Forelimb muscle (tissue), 1 donor: ENCODE data around the gene PLCH2. TPM values are rescaled to one million over a fixed set of nuclear protein-coding genes. Genes with fewer than 3 reads are reported as not detected.

Source experiments
- DNase-seq: peaks from one replicate; pipeline ENCODE4 v3.0.0-alpha.2; 2013; ENCODE audit warnings: low read depth
- polyA plus RNA-seq: library from polyadenylated mRNA; unstranded; fragments of 120-200 nt; gene quantifications from one replicate; pipeline ENCODE4 v1.2.1, GENCODE V29; 2013; ENCODE audit not compliant: insufficient read length

The PLCH2 gene
- polyA plus RNA-seq, 1 donor, result 0.63 TPM

DNA sequence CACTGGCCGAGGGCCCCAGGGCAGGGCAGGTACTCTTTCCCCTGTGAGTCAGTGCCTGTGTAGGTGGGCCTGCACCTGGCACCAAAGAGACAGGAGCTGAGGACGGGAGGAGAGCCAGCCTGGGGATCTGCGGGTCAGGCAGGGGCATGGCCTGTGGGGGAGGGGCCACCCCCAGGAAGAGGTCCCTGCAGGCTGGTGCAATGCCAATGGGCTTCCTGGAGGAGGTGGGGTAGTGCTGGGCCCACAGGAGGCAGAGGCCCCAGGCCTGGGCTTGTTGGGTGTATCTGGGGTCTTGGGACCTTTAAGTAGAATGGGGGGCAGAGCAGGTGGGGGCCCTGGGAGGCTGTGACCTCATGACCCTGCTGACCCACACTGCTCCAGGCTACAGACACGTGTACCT, 23.2 kb downstream of the PLCH2 start:
- DNase-seq, result no peak

GRCh38 chr1:2499986-2500596, 24.0 kb downstream of the PLCH2 start:
- DNase-seq, result no peak

GRCh38 chr1:2501041-2501819, 25.1 kb downstream of the PLCH2 start:
- no peak for DNase-seq

DNA sequence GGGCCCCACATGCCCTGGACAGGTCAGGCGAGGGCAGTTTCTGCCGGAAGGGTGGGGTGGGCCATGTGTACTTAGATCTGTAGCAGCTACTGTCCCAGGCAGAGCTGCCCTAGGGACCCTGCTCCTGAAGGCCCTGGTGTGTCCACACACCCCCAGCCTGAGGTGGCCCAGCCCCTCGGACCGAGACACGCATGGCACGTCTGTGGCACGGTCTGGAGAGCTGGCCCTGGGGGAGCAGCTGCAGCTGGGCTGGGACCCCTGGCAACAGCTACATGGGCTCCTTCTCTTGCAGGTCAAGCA, 25.7 kb downstream of the PLCH2 start:
- no peak for DNase-seq

DNA sequence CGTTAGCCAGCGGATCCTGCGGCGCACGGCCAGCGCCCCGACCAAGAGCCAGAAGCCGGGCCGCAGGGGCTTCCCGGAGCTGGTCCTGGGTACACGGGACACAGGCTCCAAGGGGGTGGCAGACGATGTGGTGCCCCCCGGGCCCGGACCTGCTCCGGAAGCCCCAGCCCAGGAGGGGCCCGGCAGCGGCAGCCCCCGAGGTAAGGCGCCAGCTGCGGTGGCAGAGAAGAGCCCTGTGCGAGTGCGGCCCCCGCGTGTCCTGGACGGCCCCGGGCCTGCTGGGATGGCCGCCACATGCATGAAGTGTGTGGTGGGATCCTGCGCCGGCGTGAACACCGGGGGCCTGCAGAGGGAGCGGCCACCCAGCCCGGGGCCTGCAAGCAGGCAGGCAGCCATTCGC, 26.1 kb downstream of the PLCH2 start:
- DNase-seq, result no peak

- DNase-seq, result no peak
These were observed 26.8 kb downstream of the PLCH2 start for GRCh38 chr1:2502661-2503553.

GRCh38 chr1:2503554-2504224, 27.6 kb downstream of the PLCH2 start:
- DNase-seq, result no peak

DNA sequence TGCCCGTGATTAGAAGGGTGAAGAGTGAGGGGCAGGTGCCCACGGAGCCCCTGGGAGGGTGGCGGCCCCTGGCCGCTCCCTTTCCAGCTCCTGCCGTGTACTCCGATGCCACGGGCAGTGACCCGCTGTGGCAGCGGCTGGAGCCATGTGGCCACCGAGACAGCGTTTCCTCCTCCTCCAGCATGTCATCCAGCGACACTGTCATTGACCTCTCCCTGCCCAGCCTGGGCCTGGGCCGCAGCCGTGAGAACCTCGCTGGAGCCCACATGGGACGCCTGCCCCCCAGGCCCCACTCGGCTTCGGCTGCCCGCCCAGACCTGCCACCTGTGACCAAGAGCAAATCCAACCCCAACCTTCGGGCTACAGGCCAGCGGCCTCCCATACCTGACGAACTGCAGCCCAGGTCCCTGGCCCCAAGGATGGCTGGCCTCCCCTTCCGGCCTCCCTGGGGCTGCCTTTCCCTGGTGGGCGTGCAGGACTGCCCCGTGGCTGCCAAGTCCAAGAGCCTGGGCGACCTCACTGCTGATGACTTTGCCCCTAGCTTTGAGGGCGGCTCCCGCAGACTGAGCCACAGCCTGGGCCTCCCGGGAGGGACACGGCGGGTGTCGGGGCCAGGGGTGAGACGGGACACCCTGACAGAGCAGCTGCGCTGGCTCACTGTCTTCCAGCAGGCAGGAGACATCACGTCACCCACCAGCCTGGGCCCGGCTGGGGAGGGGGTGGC, 28.3 kb downstream of the PLCH2 start:
- DNase-seq, result no peak

DNA sequence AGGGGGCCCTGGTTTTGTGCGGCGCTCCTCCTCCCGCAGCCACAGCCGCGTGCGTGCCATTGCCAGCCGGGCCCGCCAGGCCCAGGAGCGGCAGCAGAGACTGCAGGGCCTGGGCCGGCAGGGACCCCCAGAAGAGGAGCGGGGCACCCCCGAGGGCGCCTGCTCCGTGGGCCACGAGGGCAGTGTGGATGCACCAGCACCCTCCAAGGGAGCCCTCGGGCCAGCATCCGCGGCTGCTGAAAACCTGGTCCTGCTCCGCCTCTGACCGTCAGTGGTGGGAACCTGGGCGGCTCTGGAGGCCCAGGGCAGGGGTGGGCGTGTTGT, 28.8 kb downstream of the PLCH2 start:
- no peak for DNase-seq

DNA sequence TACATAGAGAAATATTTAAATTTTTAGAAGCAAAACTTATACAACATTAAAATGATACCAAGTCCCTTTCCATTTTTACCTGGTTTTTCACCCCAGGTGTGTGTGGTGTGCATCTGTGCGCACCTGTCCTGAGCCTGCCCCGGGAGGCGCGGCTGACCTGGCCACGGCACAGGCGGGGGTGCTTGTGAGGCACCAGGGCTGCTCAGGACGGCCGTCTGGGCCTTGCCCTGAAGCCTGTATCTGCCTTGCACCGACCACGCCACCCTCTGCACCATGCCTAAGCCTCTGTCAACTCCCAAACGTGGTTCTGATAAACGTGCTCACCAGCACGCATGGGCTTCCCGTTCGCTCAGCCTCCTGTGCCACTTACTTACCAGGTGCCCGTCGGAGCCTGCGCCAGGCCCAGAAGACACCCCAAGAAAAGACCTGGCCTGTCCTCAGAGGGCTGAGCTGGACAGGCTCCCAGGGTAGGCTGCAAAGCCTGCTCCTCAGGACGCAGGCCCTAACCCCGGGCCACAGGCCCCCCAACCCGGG, 29.4 kb downstream of the PLCH2 start:
- DNase-seq, result no peak

GRCh38 chr1:2506007-2506860, 30.1 kb downstream of the PLCH2 start:
- no peak for DNase-seq

- DNase-seq, result no peak
These were observed 30.9 kb downstream of the PLCH2 start for GRCh38 chr1:2506901-2507565.

- no peak for DNase-seq
These were observed 31.7 kb downstream of the PLCH2 start for GRCh38 chr1:2507744-2508155.

DNA sequence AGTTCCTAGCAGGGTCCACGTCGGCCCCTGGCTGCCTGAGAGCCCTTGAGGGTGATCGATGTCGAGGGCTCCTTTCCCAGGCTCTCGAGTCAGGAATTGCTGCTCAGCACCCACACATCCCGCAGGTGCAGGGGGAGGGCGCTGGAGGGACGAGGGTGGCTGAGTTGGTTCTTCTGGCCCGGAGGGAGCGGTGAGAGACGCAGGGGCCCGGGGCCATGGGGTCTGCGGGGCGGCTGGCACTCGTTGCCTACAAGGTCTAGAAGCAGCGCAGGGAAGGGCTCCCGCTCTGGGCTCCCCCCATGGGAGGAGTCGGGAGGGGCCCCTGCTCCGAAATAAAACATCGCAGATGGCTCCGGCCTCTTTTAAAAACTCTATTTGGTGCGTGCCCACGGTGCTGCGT, 32.1 kb downstream of the PLCH2 start:
- no peak for DNase-seq

GRCh38 chr1:2508751-2509150, 32.7 kb downstream of the PLCH2 start:
- DNase-seq, result no peak

DNA sequence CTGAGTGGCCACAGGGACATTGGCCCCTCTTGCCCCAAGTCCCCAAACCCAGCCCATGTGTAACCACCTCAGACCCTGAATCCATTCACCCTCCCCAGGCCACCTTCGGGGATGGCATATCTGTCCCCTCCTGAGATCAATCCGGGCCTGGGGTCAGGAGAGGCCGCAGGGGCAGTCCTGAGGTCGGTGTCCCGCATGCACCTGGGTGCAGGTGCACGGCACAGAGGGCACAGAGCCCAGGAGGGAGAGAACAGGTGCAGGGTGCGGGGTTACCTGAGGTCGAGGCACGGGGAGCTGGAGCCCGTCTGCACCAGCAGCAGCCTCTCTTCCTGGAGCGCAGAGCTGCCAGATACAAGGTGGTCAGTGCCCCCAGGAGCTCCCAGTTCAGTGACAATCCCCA, 33.5 kb downstream of the PLCH2 start:
- no peak for DNase-seq

GRCh38 chr1:2510366-2511155, 34.5 kb downstream of the PLCH2 start:
- DNase-seq, result no peak

- DNase-seq, result no peak
These were observed 36.9 kb downstream of the PLCH2 start for GRCh38 chr1:2512862-2513421.
